Dedifferentiated amniotic fluid mesenchymal stem cell (primary cell): ENCODE measurements around the gene ICAM1.
A peak's percentile ranks its signal among the peaks of the same experiment; 100 is the strongest.

ENCODE experiments used
- DNase-seq: peaks from one replicate; pipeline ENCODE4 v3.0.0-alpha.2; 2016; ENCODE audit errors: extremely low spot score

Gene ICAM1

GRCh38 chr19:10292789-10293636, 22.1 kb downstream of the ICAM1 start:
- DNase-seq: no peak

GRCh38 chr19:10293637-10294367, 22.9 kb downstream of the ICAM1 start:
- no peak for DNase-seq

GRCh38 chr19:10294368-10294697, 23.4 kb downstream of the ICAM1 start:
- no peak for DNase-seq

- DNase-seq: no peak
These were observed 24.5 kb downstream of the ICAM1 start for GRCh38 chr19:10295305-10295846.

- DNase-seq: no peak
These were observed 25.1 kb downstream of the ICAM1 start for GRCh38 chr19:10295847-10296591.

GRCh38 chr19:10299545-10300458, 28.9 kb downstream of the ICAM1 start:
- no peak for DNase-seq

- DNase-seq: no peak
These were observed 34.4 kb downstream of the ICAM1 start for GRCh38 chr19:10305139-10305806.

GRCh38 chr19:10306327-10306726, 35.4 kb downstream of the ICAM1 start:
- no peak for DNase-seq

GRCh38 chr19:10309423-10309822, 38.5 kb downstream of the ICAM1 start, which contains the start of gene ZGLP1:
Gene ZGLP1 (minus strand): TSS chr19:10309815.
- DNase-seq: no peak

GRCh38 chr19:10315335-10316214, 44.7 kb downstream of the ICAM1 start, which contains the start of gene FDX2:
Gene FDX2 (minus strand): TSS chr19:10316015. CDS start chr19:10315996, 19 bp downstream.
- peak; percentile 68 for DNase-seq

GRCh38 chr19:10316229-10317044, 45.5 kb downstream of the ICAM1 start:
- DNase-seq: no peak

- no peak for DNase-seq
These were observed 46.3 kb downstream of the ICAM1 start for GRCh38 chr19:10317045-10317856.

- DNase-seq: no peak
These were observed 47.0 kb downstream of the ICAM1 start for GRCh38 chr19:10317857-10318462.

GRCh38 chr19:10318807-10319682, 48.1 kb downstream of the ICAM1 start:
- no peak for DNase-seq

- DNase-seq: no peak
These were observed 49.9 kb downstream of the ICAM1 start for GRCh38 chr19:10320602-10321416.
